SU-DHL-6 (cell line): Measurements from ENCODE around the gene CRTAC1.

Source experiments
- H2AFZ ChIP-seq: fragments of 200-600 bp; sonication (generic); 2 replicates; pipeline ENCODE4 v1.6.1; 2014; ENCODE audit warnings: low read depth, mild to moderate bottlenecking, moderate library complexity, mixed read lengths, antibody characterized with exemption, low read length; ENCODE audit not compliant: severe bottlenecking
- H3F3A ChIP-seq: fragments of 200-600 bp; shearing (Covaris generic); 2 replicates; pipeline ENCODE4 v1.6.0; 2016; ENCODE audit warnings: antibody characterized with exemption, mild to moderate bottlenecking; ENCODE audit not compliant: insufficient read depth
- H3K27ac ChIP-seq: fragments of 200-600 bp; sonication (generic); 2 replicates; pipeline ENCODE4 v1.5.1; 2016; ENCODE audit warnings: low read depth, mild to moderate bottlenecking, low read length, moderate library complexity, mixed read lengths
- H3K27me3 ChIP-seq: fragments of 200-600 bp; sonication (generic), shearing (Covaris generic); 2 replicates; pipeline ENCODE4 v1.6.0; 2014; ENCODE audit warnings: mild to moderate bottlenecking, low read length
- H3K36me3 ChIP-seq: fragments of 200-600 bp; sonication (generic); 2 replicates; pipeline ENCODE4 v1.6.1; 2014; ENCODE audit warnings: mild to moderate bottlenecking, low read length, mixed read lengths
- H3K4me2 ChIP-seq: fragments of 300-600, 200-600 bp; shearing (Covaris generic), sonication (generic); 2 replicates; pipeline ENCODE4 v1.6.0; 2014; ENCODE audit warnings: low read length, low read depth, mild to moderate bottlenecking; ENCODE audit not compliant: poor library complexity, severe bottlenecking
- H3K4me3 ChIP-seq: fragments of 200-600 bp; sonication (generic); 2 replicates; pipeline ENCODE4 v1.5.1; 2014; ENCODE audit warnings: antibody characterized with exemption, low read length, mild to moderate bottlenecking, mixed read lengths; ENCODE audit not compliant: insufficient read depth, poor library complexity, severe bottlenecking
- H3K79me2 ChIP-seq: fragments of 200-600 bp; sonication (generic); 2 replicates; pipeline ENCODE4 v1.6.1; 2014; ENCODE audit warnings: mild to moderate bottlenecking, low read length, moderate library complexity; ENCODE audit not compliant: insufficient read depth
- H3K9ac ChIP-seq: fragments of 200-600 bp; sonication (generic); 2 replicates; pipeline ENCODE4 v1.7.0; 2014; ENCODE audit warnings: mild to moderate bottlenecking, low read length
- H3K9me2 ChIP-seq: fragments of 200-600 bp; sonication (generic); replicated peaks from 2 replicates; pipeline ENCODE4 v1.6.1; 2014; ENCODE audit warnings: low read length; ENCODE audit not compliant: insufficient read depth
- H3K9me3 ChIP-seq: fragments of 200-600 bp; sonication (generic); 2 replicates; pipeline ENCODE4 v1.6.1; 2014; ENCODE audit warnings: low read length, mixed read lengths; ENCODE audit not compliant: insufficient read depth
- H4K20me1 ChIP-seq: fragments of 200-600 bp; sonication (generic); 2 replicates; pipeline ENCODE4 v1.6.1; 2014; ENCODE audit warnings: low read depth, mild to moderate bottlenecking, antibody characterized with exemption, low read length, moderate library complexity, mixed read lengths
- EZH2phosphoT487 ChIP-seq: fragments of 200-600 bp; sonication (generic), shearing (Covaris generic); conservative IDR thresholded peaks from 2 replicates; pipeline ENCODE4 v1.6.1; 2018; ENCODE audit warnings: mild to moderate bottlenecking, antibody characterized with exemption, low read length, moderate library complexity, mixed read lengths
- TF ChIP-seq, protein P1 (sequence below): fragments of 200-600 bp; sonication (generic); IDR thresholded peaks from one replicate; pipeline ENCODE4 v1.5.1; 2017; ENCODE audit warnings: antibody characterized with exemption, mild to moderate bottlenecking, low read length, moderate library complexity; ENCODE audit not compliant: insufficient read depth, poor library complexity, severe bottlenecking

CRTAC1 gene

GRCh38 chr10:97913614-97914013, 116.8 kb downstream of the CRTAC1 start:
- no peaks in the 10 kb centered on the region for H3K79me2 ChIP-seq
- no peak overlapping the region for H3K9ac ChIP-seq
- H3K9me3 ChIP-seq = no peaks in the 10 kb centered on the region
- no peak for TF ChIP-seq EZH2phosphoT487
- TF ChIP-seq, protein P1, sequence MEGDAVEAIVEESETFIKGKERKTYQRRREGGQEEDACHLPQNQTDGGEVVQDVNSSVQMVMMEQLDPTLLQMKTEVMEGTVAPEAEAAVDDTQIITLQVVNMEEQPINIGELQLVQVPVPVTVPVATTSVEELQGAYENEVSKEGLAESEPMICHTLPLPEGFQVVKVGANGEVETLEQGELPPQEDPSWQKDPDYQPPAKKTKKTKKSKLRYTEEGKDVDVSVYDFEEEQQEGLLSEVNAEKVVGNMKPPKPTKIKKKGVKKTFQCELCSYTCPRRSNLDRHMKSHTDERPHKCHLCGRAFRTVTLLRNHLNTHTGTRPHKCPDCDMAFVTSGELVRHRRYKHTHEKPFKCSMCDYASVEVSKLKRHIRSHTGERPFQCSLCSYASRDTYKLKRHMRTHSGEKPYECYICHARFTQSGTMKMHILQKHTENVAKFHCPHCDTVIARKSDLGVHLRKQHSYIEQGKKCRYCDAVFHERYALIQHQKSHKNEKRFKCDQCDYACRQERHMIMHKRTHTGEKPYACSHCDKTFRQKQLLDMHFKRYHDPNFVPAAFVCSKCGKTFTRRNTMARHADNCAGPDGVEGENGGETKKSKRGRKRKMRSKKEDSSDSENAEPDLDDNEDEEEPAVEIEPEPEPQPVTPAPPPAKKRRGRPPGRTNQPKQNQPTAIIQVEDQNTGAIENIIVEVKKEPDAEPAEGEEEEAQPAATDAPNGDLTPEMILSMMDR = no peak
- H3K27me3 ChIP-seq = no peaks in the 10 kb centered on the region
- H3K36me3 ChIP-seq = no peaks in the 10 kb centered on the region
- H3F3A ChIP-seq = no peaks in the 10 kb centered on the region
- H3K4me3 ChIP-seq = no peak overlapping the region
- H2AFZ ChIP-seq = no peak overlapping the region
- no peaks in the 10 kb centered on the region for H4K20me1 ChIP-seq
- no peaks in the 10 kb centered on the region for H3K9me2 ChIP-seq
- no peak overlapping the region for H3K4me2 ChIP-seq
- no peak overlapping the region for H3K27ac ChIP-seq

GRCh38 chr10:97913193-97913592, 117.2 kb downstream of the CRTAC1 start:
- H2AFZ ChIP-seq = no peak overlapping the region
- no peaks in the 10 kb centered on the region for H3K9me3 ChIP-seq
- no peaks in the 10 kb centered on the region for H4K20me1 ChIP-seq
- H3K9ac ChIP-seq = no peak overlapping the region
- no peaks in the 10 kb centered on the region for H3K9me2 ChIP-seq
- no peaks in the 10 kb centered on the region for H3K36me3 ChIP-seq
- no peaks in the 10 kb centered on the region for H3K79me2 ChIP-seq
- H3K4me2 ChIP-seq = no peak overlapping the region
- no peaks in the 10 kb centered on the region for H3K27me3 ChIP-seq
- H3F3A ChIP-seq = no peaks in the 10 kb centered on the region
- TF ChIP-seq EZH2phosphoT487 = no peak
- TF ChIP-seq, protein P1 = no peak
- no peak overlapping the region for H3K4me3 ChIP-seq
- H3K27ac ChIP-seq = no peak overlapping the region

- H2AFZ ChIP-seq = no peak overlapping the region
- no peaks in the 10 kb centered on the region for H3K36me3 ChIP-seq
- H3K4me2 ChIP-seq = no peak overlapping the region
- no peaks in the 10 kb centered on the region for H3K79me2 ChIP-seq
- H3F3A ChIP-seq = no peaks in the 10 kb centered on the region
- TF ChIP-seq, protein P1 = no peak
- no peak for TF ChIP-seq EZH2phosphoT487
- H3K27me3 ChIP-seq = no peaks in the 10 kb centered on the region
- H4K20me1 ChIP-seq = no peaks in the 10 kb centered on the region
- no peak overlapping the region for H3K27ac ChIP-seq
- H3K9me3 ChIP-seq = no peaks in the 10 kb centered on the region
- no peak overlapping the region for H3K4me3 ChIP-seq
- no peaks in the 10 kb centered on the region for H3K9me2 ChIP-seq
- H3K9ac ChIP-seq = no peak overlapping the region
Observed at GRCh38 chr10:97911217-97911616, 119.2 kb downstream of the CRTAC1 start.
